Fibroblast of villous mesenchyme (primary cell): ENCODE measurements around the gene KIFC3. TPM values are rescaled to one million over a fixed set of nuclear protein-coding genes. Genes with fewer than 3 reads are reported as not detected.
A peak's percentile ranks its signal among the peaks of the same experiment; 100 is the strongest.

Experiments used
- DNase-seq: peaks from one replicate; pipeline ENCODE4 v3.0.0-alpha.2; 2010; ENCODE audit warnings: low read depth
- H3K4me3 ChIP-seq: 2 replicates; pipeline ENCODE4 v1.5.1; 2011; ENCODE audit warnings: low read depth, mild to moderate bottlenecking, low read length
- CTCF ChIP-seq: IDR thresholded peaks from 2 replicates; pipeline ENCODE4 v1.5.1; 2012; ENCODE audit warnings: low read depth, mild to moderate bottlenecking, low read length; ENCODE audit not compliant: insufficient read depth
- total RNA-seq: library from RNA; depleted of rRNA; stranded (reverse); fragments of >200 nt; gene quantifications from 2 replicates; pipeline ENCODE4 v1.2.3, GENCODE V29; 2012

The KIFC3 gene
- total RNA-seq, 1 donor = 72.5 TPM

- DNase-seq = no peak
- TF ChIP-seq CTCF = no peak
These were observed 13.3 kb downstream of the KIFC3 start for GRCh38 chr16:57788951-57789350.

GRCh38 chr16:57788252-57788841, 13.9 kb downstream of the KIFC3 start:
- no peak for TF ChIP-seq CTCF
- DNase-seq = peak; percentile 39
- H3K4me3 ChIP-seq = no peak overlapping the region

More at GRCh38 chr16:57788951-57789350, 13.3 kb downstream of the KIFC3 start:
- H3K4me3 ChIP-seq = no peak overlapping the region

GRCh38 chr16:57787519-57787905, 14.8 kb downstream of the KIFC3 start:
- no peak overlapping the region for H3K4me3 ChIP-seq
- no peak for DNase-seq
- TF ChIP-seq CTCF = no peak

GRCh38 chr16:57786632-57787518, 15.4 kb downstream of the KIFC3 start:
- no peak for TF ChIP-seq CTCF

GRCh38 chr16:57785924-57786323, 16.4 kb downstream of the KIFC3 start:
- TF ChIP-seq CTCF = no peak
- H3K4me3 ChIP-seq = no peak overlapping the region
- DNase-seq = no peak

More at GRCh38 chr16:57786632-57787518, 15.4 kb downstream of the KIFC3 start:
- H3K4me3 ChIP-seq = no peak overlapping the region
- DNase-seq = peak; percentile 52

GRCh38 chr16:57785385-57785784, 16.9 kb downstream of the KIFC3 start:
- no peak overlapping the region for H3K4me3 ChIP-seq
- TF ChIP-seq CTCF = no peak
- no peak for DNase-seq
